Measurements from ENCODE around the gene KCNJ15. TPM values are rescaled to one million over a fixed set of nuclear protein-coding genes. Genes with fewer than 3 reads are reported as not detected.

The KCNJ15 gene
- total and polyA plus RNA-seq, 2 of the 13 experiments (the other 11 are each of a cell fraction or from before 2014, with no cell fraction given), result not detected

DNA sequence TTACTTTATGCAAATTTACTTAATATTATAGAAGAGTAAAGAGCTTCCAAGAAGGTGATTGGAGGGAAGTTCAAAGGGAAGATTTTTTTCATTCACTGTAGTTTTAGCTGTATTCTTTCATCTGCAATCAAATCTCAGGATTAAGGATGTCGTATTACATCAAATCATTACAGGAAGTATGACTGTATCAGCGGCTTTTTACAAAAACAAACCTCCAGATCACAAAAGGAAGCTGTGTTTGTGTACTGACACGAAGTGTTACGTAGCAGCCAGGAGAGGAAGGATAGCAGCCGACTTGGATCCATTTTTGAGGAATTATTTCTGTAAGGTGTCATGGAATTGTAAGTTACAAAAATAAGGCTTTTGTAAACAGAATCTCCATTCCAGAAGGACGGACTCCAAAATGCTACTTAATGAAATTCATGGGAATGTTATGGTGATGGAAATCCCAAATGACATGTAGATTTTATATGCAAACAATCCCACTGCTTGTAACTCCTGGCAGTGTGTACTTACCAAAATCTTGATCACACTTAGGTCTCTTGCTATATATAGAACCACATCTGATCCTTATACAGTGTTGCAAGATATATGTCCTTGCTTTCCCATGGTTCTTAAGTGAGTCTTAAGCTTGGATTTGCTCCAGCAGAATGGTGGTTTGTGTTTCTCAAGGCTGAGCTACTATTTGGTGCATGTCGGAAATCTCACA lies 49.8 kb downstream of the KCNJ15 start:
- WGBS (ENCODE audit: low lambda C conversion rate), result 18% methylated on average over 7 of the region's 7 CpGs
- DNase-seq (ENCODE audit: low spot score) (no peak), ATAC-seq (no peak), FAIRE-seq (no peak)
- Histone ChIP-seq H3K27ac (ENCODE audit: extremely low read length, insufficient read depth, low read length) (no peak overlapping the region), H3K9me3 (ENCODE audit: low read length) (no peaks in the 10 kb centered on the region), H3K4me2 (ENCODE audit: low read depth, low read length) (no peak overlapping the region), H3K27me3 (ENCODE audit: control insufficient read depth in 1 of 2, insufficient read depth in 2 of 2, low read length in 2 of 2) (no peaks in the 10 kb centered on the region), H3K36me3 (replicated peaks in 1 of 2; ENCODE audit: control insufficient read depth in 1 of 2, insufficient read depth in 2 of 2, low read length in 2 of 2) (no peaks in the 10 kb centered on the region), H3K4me1 (ENCODE audit: insufficient read depth, low read length) (no peaks in the 10 kb centered on the region), H3K79me2 (ENCODE audit: insufficient read depth, low read length) (no peaks in the 10 kb centered on the region), H2AFZ (ENCODE audit: low read length) (no peak overlapping the region), H3K4me3 (replicated peaks in 1 of 3; ENCODE audit: insufficient read depth in 1 of 3, low read depth in 2 of 3, low read length in 3 of 3) (no peak overlapping the region), H3K9ac (ENCODE audit: insufficient read depth, low read depth, low read length) (no peak overlapping the region), H4K20me1 (ENCODE audit: insufficient read depth, low read length) (no peaks in the 10 kb centered on the region)
- CTCF ChIA-PET (ENCODE audit: low intra/inter-chr PET ratio, low total read pairs), result no interaction called here
- no TSS peak for BruUV-seq (replicated peaks)
- POLR2A ChIA-PET, result no interaction called here
- intact Hi-C loops (cut with micrococcal nuclease; ENCODE audit: unreplicated experiment), result no loop called here
- in situ Hi-C loops (cut with HindIII; ENCODE audit: extremely low pct_ligation_motif_present, low pct_unique_long_range_greater_than_20kb), result no loop called here
- TF ChIP-seq ZNF446 (CRISPR knock-in tag; IDR thresholded peaks at IDR 0.05) (no peak), KMT2B (CRISPR knock-in tag; IDR thresholded peaks at IDR 0.05) (no peak), ZNF720 (CRISPR knock-in tag; IDR thresholded peaks at IDR 0.05) (no peak), SOX6 (IDR thresholded peaks at IDR 0.05) (no peak), SOX6 (CRISPR knock-in tag; IDR thresholded peaks at IDR 0.05) (no peak), NFKB2 (CRISPR knock-in tag; IDR thresholded peaks at IDR 0.05; ENCODE audit: borderline replicate concordance) (no peak), NR2F6 (IDR thresholded peaks at IDR 0.05) (no peak), NR2F6 (CRISPR knock-in tag; IDR thresholded peaks at IDR 0.05) (no peak), ZNF235 (CRISPR knock-in tag; IDR thresholded peaks at IDR 0.05; ENCODE audit: borderline replicate concordance) (no peak), NR2C2 (CRISPR knock-in tag; IDR thresholded peaks at IDR 0.05; ENCODE audit: borderline replicate concordance) (no peak), ZNF879 (CRISPR knock-in tag; IDR thresholded peaks at IDR 0.05) (no peak), REPIN1 (CRISPR knock-in tag; IDR thresholded peaks at IDR 0.05; ENCODE audit: borderline replicate concordance, low read depth) (no peak)
- TF ChIP-seq, protein P1, sequence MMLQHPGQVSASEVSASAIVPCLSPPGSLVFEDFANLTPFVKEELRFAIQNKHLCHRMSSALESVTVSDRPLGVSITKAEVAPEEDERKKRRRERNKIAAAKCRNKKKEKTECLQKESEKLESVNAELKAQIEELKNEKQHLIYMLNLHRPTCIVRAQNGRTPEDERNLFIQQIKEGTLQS (CRISPR knock-in tag; IDR thresholded peaks at IDR 0.05), result no peak
- TF ChIP-seq, protein P2, sequence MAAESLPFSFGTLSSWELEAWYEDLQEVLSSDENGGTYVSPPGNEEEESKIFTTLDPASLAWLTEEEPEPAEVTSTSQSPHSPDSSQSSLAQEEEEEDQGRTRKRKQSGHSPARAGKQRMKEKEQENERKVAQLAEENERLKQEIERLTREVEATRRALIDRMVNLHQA (CRISPR knock-in tag; IDR thresholded peaks at IDR 0.05), result no peak
